WTC11 (cell line): ENCODE results near the gene PSMC1. TPM values are rescaled to one million over a fixed set of nuclear protein-coding genes. Genes with fewer than 3 reads are reported as not detected.

ENCODE experiments used
- ATAC-seq: fragments of 200-7000 bp; cut with Tn5 transposase; 2 replicates; pipeline ENCODE4 v1.10.0; 2021; ENCODE audit warnings: mild to moderate bottlenecking, moderate library complexity
- CTCF ChIA-PET: fragments of 300-600 bp; sonication (Branson Sonifier 250); formaldehyde crosslinking; loops from one replicate; lab custom pipeline; 2021; ENCODE audit warnings: antibody characterized with exemption; lab: Charles Lee
- POLR2A ChIA-PET: fragments of 350-600 bp; sonication (Branson Sonifier 250); formaldehyde crosslinking; loops from one replicate; lab custom pipeline; 2021; ENCODE audit warnings: antibody characterized with exemption; lab: Charles Lee
- DNase-seq: peaks from one replicate; pipeline ENCODE4 v3.0.0; 2021; ENCODE audit warnings: low spot score
- H3K27ac Mint-ChIP-seq: 2 replicates; pipeline ENCODE4 v1.8.0; 2021; ENCODE audit warnings: mixed read lengths
- H3K27me3 Mint-ChIP-seq: 2 replicates; pipeline ENCODE4 v1.8.0; 2021; ENCODE audit warnings: low read depth, mild to moderate bottlenecking, moderate library complexity, mixed read lengths
- H3K36me3 Mint-ChIP-seq: 2 replicates; pipeline ENCODE4 v1.8.0; 2021; ENCODE audit warnings: mixed read lengths
- H3K4me1 Mint-ChIP-seq: 2 replicates; pipeline ENCODE4 v1.8.0; 2022; ENCODE audit warnings: mixed read lengths
- H3K4me3 Mint-ChIP-seq: 2 replicates; pipeline ENCODE4 v1.8.0; 2021; ENCODE audit warnings: mild to moderate bottlenecking, moderate library complexity, mixed read lengths
- H3K9me3 Mint-ChIP-seq: 2 replicates; pipeline ENCODE4 v1.8.0; 2021; ENCODE audit warnings: mixed read lengths
- ATF2 ChIP-seq: sonication (generic); formaldehyde crosslinking; IDR thresholded peaks from 2 replicates; pipeline ENCODE4 v1.8.1; 2022; ENCODE audit warnings: low read depth, missing genetic modification reagents, borderline replicate concordance
- ATF6 ChIP-seq: sonication (generic); formaldehyde crosslinking; IDR thresholded peaks from 2 replicates; pipeline ENCODE4 v1.8.1; 2023; ENCODE audit warnings: mild to moderate bottlenecking, missing genetic modification reagents
- EMX1 ChIP-seq: fragments of 250-450 bp; sonication (Bioruptor Pico); IDR thresholded peaks from 2 replicates; pipeline ENCODE4 v1.8.0; 2021; ENCODE audit warnings: mild to moderate bottlenecking
- ESRRA ChIP-seq: sonication (generic); formaldehyde crosslinking; IDR thresholded peaks from 2 replicates; pipeline ENCODE4 v1.8.1; 2022; ENCODE audit warnings: mild to moderate bottlenecking, missing genetic modification reagents, borderline replicate concordance
- ETV6 ChIP-seq: sonication (generic); formaldehyde crosslinking; IDR thresholded peaks from 2 replicates; pipeline ENCODE4 v1.8.1; 2022; ENCODE audit warnings: mild to moderate bottlenecking, missing genetic modification reagents
- FOXJ3 ChIP-seq: sonication (generic); formaldehyde crosslinking; IDR thresholded peaks from 2 replicates; pipeline ENCODE4 v1.9.0; 2021; ENCODE audit warnings: missing genetic modification reagents, mild to moderate bottlenecking, borderline replicate concordance
- FOXK1 ChIP-seq: sonication (generic); formaldehyde crosslinking; IDR thresholded peaks from 2 replicates; pipeline ENCODE4 v1.8.0; 2022; ENCODE audit warnings: mild to moderate bottlenecking, moderate library complexity, missing genetic modification reagents
- GABPB1 ChIP-seq: sonication (generic); formaldehyde crosslinking; IDR thresholded peaks from 2 replicates; pipeline ENCODE4 v1.8.1; 2023; ENCODE audit warnings: mild to moderate bottlenecking, missing genetic modification reagents
- GRHL2 ChIP-seq: fragments of 250-450 bp; sonication (Bioruptor Pico); IDR thresholded peaks from 2 replicates; pipeline ENCODE4 v1.8.0; 2022; ENCODE audit warnings: mild to moderate bottlenecking, moderate library complexity; ENCODE audit not compliant: insufficient replicate concordance, severe bottlenecking
- HMGA2 ChIP-seq: fragments of 250-450 bp; sonication (Bioruptor Pico); IDR thresholded peaks from 2 replicates; pipeline ENCODE4 v1.4.0; 2021; ENCODE audit warnings: mild to moderate bottlenecking, moderate library complexity
- JAZF1 ChIP-seq: fragments of 250-450 bp; sonication (Bioruptor Pico); IDR thresholded peaks from 2 replicates; pipeline ENCODE4 v1.9.0; 2021; ENCODE audit warnings: moderate library complexity, mild to moderate bottlenecking, inconsistent platforms
- JUN ChIP-seq: sonication (generic); formaldehyde crosslinking; IDR thresholded peaks from 2 replicates; pipeline ENCODE4 v1.8.0; 2023; ENCODE audit warnings: mild to moderate bottlenecking, missing genetic modification reagents
- MXD4 ChIP-seq: fragments of 250-450 bp; sonication (Bioruptor Pico); IDR thresholded peaks from 2 replicates; pipeline ENCODE4 v1.8.0; 2021; ENCODE audit warnings: mild to moderate bottlenecking, moderate library complexity, borderline replicate concordance
- NFATC4 ChIP-seq: fragments of 250-450 bp; sonication (Bioruptor Pico); IDR thresholded peaks from 2 replicates; pipeline ENCODE4 v1.9.0; 2021; ENCODE audit warnings: mild to moderate bottlenecking
- NR1H2 ChIP-seq: sonication (generic); formaldehyde crosslinking; IDR thresholded peaks from 2 replicates; pipeline ENCODE4 v1.9.0; 2021; ENCODE audit warnings: mild to moderate bottlenecking, moderate library complexity, missing genetic modification reagents
- PRRX2 ChIP-seq: fragments of 250-450 bp; sonication (Bioruptor Pico); IDR thresholded peaks from 2 replicates; pipeline ENCODE4 v1.8.0; 2021; ENCODE audit warnings: mild to moderate bottlenecking
- TCF7 ChIP-seq: sonication (generic); formaldehyde crosslinking; IDR thresholded peaks from 2 replicates; pipeline ENCODE4 v1.8.0; 2022; ENCODE audit warnings: mild to moderate bottlenecking, low read depth, missing genetic modification reagents, moderate library complexity
- USF1 ChIP-seq: sonication (generic); formaldehyde crosslinking; IDR thresholded peaks from 2 replicates; pipeline ENCODE4 v1.8.0; 2022; ENCODE audit warnings: mild to moderate bottlenecking, missing genetic modification reagents
- ZNF671 ChIP-seq: fragments of 250-450 bp; sonication (Bioruptor Pico); IDR thresholded peaks from 2 replicates; pipeline ENCODE4 v1.8.0; 2021; ENCODE audit warnings: mild to moderate bottlenecking
- total RNA-seq: library from RNA; stranded (reverse); gene quantifications from 3 replicates; pipeline ENCODE4 v1.2.3, GENCODE V29; 2021
- TF ChIP-seq, protein P1 (sequence below): sonication (generic); formaldehyde crosslinking; IDR thresholded peaks from 2 replicates; pipeline ENCODE4 v1.8.0; 2022; ENCODE audit warnings: mild to moderate bottlenecking, missing genetic modification reagents
- TF ChIP-seq, protein P2 (sequence below): fragments of 250-450 bp; sonication (Bioruptor Pico); IDR thresholded peaks from 2 replicates; pipeline ENCODE4 v1.9.0; 2021; ENCODE audit warnings: mild to moderate bottlenecking
- TF ChIP-seq, protein P3 (sequence below): fragments of 200-600 bp; IDR thresholded peaks from 2 replicates; pipeline ENCODE4 v1.8.0; 2022; ENCODE audit warnings: antibody characterized with exemption
- TF ChIP-seq, protein P4 (sequence below): sonication (generic); formaldehyde crosslinking; IDR thresholded peaks from 2 replicates; pipeline ENCODE4 v1.8.1; 2023; ENCODE audit warnings: mild to moderate bottlenecking, missing genetic modification reagents, moderate library complexity
- TF ChIP-seq, protein P5 (sequence below): sonication (generic); formaldehyde crosslinking; IDR thresholded peaks from 2 replicates; pipeline ENCODE4 v1.8.1; 2022; ENCODE audit warnings: mild to moderate bottlenecking, moderate library complexity, missing genetic modification reagents
- TF ChIP-seq, protein P6 (sequence below): sonication (generic); formaldehyde crosslinking; IDR thresholded peaks from 2 replicates; pipeline ENCODE4 v1.8.0; 2023; ENCODE audit warnings: missing genetic modification reagents

Gene PSMC1
- total RNA-seq, 1 experiment from 2014 or later: 88.9 TPM

GRCh38 chr14:90291699-90292098, 35.3 kb downstream of the PSMC1 start:
- Mint-ChIP-seq H3K4me1 (peaks cover 18% of the 10 kb centered on the region), H3K36me3 (peaks cover 30% of the 10 kb centered on the region), H3K27me3 (no peaks in the 10 kb centered on the region), H3K27ac (peak overlapping the region; percentile 25; the same call in 1 of the 2 replicates), H3K4me3 (no peak overlapping the region), H3K9me3 (no peaks in the 10 kb centered on the region)
- CTCF ChIA-PET: interaction anchor here (0.7 to 4.4 kb wide), 2 partner anchors 404 to 467 kb away, joined by 3 to 33 read pairs; no protein-coding TSS in a partner anchor
- no peak for DNase-seq
- TF ChIP-seq JAZF1 (CRISPR knock-in tag) (no peak), ESRRA (CRISPR knock-in tag) (no peak), ATF2 (CRISPR knock-in tag) (no peak), HMGA2 (no peak), MXD4 (no peak), PRRX2 (CRISPR knock-in tag) (no peak), FOXJ3 (CRISPR knock-in tag) (no peak), FOXK1 (no peak), EMX1 (CRISPR knock-in tag) (no peak), JUN (CRISPR knock-in tag) (no peak), NFATC4 (no peak), NR1H2 (no peak), ATF6 (CRISPR knock-in tag) (no peak), GRHL2 (CRISPR knock-in tag) (no peak), ETV6 (CRISPR knock-in tag) (no peak), TCF7 (CRISPR knock-in tag) (no peak), ZNF671 (CRISPR knock-in tag) (no peak)
- TF ChIP-seq, protein P1, sequence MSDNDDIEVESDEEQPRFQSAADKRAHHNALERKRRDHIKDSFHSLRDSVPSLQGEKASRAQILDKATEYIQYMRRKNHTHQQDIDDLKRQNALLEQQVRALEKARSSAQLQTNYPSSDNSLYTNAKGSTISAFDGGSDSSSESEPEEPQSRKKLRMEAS (CRISPR knock-in tag): no peak
- TF ChIP-seq, protein P2, sequence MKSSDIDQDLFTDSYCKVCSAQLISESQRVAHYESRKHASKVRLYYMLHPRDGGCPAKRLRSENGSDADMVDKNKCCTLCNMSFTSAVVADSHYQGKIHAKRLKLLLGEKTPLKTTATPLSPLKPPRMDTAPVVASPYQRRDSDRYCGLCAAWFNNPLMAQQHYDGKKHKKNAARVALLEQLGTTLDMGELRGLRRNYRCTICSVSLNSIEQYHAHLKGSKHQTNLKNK (CRISPR knock-in tag): no peak
- ATAC-seq: no peak
- POLR2A ChIA-PET: no interaction called here

GRCh38 chr14:90293766-90294730, 37.7 kb downstream of the PSMC1 start:
- Mint-ChIP-seq H3K9me3 (no peaks in the 10 kb centered on the region), H3K27ac (no peak overlapping the region), H3K4me3 (no peak overlapping the region), H3K36me3 (peaks cover 29% of the 10 kb centered on the region), H3K4me1 (peaks cover 18% of the 10 kb centered on the region), H3K27me3 (no peaks in the 10 kb centered on the region)
- ChIA-PET CTCF (no interaction called here), POLR2A (no interaction called here)
- no peak for DNase-seq
- ATAC-seq: no peak
- TF ChIP-seq GABPB1 (CRISPR knock-in tag) (no peak), USF1 (no peak), PRRX2 (CRISPR knock-in tag) (no peak), HMGA2 (no peak), FOXJ3 (CRISPR knock-in tag) (no peak), TCF7 (CRISPR knock-in tag) (no peak)
- TF ChIP-seq, protein P3, sequence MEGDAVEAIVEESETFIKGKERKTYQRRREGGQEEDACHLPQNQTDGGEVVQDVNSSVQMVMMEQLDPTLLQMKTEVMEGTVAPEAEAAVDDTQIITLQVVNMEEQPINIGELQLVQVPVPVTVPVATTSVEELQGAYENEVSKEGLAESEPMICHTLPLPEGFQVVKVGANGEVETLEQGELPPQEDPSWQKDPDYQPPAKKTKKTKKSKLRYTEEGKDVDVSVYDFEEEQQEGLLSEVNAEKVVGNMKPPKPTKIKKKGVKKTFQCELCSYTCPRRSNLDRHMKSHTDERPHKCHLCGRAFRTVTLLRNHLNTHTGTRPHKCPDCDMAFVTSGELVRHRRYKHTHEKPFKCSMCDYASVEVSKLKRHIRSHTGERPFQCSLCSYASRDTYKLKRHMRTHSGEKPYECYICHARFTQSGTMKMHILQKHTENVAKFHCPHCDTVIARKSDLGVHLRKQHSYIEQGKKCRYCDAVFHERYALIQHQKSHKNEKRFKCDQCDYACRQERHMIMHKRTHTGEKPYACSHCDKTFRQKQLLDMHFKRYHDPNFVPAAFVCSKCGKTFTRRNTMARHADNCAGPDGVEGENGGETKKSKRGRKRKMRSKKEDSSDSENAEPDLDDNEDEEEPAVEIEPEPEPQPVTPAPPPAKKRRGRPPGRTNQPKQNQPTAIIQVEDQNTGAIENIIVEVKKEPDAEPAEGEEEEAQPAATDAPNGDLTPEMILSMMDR: no peak
- TF ChIP-seq, protein P4, sequence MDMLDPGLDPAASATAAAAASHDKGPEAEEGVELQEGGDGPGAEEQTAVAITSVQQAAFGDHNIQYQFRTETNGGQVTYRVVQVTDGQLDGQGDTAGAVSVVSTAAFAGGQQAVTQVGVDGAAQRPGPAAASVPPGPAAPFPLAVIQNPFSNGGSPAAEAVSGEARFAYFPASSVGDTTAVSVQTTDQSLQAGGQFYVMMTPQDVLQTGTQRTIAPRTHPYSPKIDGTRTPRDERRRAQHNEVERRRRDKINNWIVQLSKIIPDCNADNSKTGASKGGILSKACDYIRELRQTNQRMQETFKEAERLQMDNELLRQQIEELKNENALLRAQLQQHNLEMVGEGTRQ (CRISPR knock-in tag): no peak
- TF ChIP-seq, protein P5, sequence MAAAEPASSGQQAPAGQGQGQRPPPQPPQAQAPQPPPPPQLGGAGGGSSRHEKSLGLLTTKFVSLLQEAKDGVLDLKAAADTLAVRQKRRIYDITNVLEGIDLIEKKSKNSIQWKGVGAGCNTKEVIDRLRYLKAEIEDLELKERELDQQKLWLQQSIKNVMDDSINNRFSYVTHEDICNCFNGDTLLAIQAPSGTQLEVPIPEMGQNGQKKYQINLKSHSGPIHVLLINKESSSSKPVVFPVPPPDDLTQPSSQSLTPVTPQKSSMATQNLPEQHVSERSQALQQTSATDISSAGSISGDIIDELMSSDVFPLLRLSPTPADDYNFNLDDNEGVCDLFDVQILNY (CRISPR knock-in tag): no peak
- TF ChIP-seq, protein P6, sequence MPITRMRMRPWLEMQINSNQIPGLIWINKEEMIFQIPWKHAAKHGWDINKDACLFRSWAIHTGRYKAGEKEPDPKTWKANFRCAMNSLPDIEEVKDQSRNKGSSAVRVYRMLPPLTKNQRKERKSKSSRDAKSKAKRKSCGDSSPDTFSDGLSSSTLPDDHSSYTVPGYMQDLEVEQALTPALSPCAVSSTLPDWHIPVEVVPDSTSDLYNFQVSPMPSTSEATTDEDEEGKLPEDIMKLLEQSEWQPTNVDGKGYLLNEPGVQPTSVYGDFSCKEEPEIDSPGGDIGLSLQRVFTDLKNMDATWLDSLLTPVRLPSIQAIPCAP (CRISPR knock-in tag): no peak
